Colon (tissue), 2 donors: ENCODE measurements around the gene POLR2E.

Experiments used
- FAIRE-seq: peaks from 2 replicates; lab custom pipeline; 2012; peaks lifted over from hg19 to GRCh38; lab: Jason Lieb, UNC
- donor health status: control.
- donor health status: control.

Gene POLR2E

DNA sequence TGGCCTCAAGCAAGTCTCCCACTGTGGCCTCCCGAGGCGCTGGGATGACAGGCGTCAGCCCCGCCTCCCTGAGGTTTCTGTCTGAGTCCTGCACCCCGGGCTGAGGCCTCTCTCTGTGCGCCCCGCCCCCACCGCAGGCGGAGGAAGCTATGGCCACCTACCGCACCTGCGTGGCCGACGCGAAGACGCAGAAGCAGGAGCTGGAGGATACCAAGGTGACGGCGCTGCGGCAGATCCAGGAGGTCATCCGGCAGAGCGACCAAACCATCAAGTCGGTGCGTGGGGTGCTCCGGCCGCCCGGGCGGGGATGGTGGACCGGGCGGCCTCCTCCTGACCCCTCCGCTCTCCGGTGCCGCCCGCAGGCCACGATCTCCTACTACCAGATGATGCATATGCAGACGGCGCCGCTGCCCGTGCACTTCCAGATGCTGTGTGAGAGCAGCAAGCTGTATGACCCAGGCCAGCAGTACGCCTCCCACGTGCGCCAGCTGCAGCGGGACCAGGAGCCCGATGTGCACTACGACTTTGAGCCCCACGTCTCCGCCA, 15.5 kb downstream of the POLR2E start:
- no peak for FAIRE-seq

DNA sequence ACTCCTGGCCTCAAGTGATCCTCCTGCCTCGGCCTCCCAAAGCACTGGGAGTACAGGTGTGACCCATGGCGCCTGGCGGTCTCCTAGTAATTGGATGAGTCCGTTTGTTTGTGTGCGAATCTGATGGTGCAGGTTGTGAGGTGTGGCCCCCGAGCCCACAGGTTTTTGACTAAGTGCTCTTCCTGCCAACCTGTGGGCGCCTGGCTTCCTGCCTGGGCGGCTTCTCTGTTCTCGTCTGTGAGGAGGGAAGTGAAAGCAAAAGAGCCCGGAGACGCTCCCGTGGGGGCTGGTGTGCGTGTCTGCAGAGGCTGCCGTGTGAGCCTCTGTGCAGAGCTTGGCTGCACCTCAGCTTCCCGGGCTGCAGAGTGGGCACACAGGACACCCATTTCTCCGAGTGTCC, 18.2 kb downstream of the POLR2E start:
- no peak for FAIRE-seq

DNA sequence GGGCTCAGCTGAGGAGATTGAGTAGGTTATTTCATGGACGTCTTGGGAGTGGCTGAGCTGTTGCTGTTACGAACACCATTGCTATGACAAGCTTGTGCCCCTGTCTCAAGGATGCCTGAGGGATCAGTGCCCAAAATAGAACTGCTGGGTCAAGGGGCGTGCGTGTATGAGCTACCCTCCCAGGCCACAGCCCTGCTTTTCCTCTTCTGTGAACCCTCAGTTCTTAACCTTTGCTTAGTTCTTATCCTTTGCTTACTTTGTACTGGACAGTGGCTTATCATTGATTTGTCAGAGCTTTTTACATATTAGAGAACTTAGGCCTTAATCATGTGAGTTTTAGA, 19.2 kb downstream of the POLR2E start:
- FAIRE-seq: no peak

DNA sequence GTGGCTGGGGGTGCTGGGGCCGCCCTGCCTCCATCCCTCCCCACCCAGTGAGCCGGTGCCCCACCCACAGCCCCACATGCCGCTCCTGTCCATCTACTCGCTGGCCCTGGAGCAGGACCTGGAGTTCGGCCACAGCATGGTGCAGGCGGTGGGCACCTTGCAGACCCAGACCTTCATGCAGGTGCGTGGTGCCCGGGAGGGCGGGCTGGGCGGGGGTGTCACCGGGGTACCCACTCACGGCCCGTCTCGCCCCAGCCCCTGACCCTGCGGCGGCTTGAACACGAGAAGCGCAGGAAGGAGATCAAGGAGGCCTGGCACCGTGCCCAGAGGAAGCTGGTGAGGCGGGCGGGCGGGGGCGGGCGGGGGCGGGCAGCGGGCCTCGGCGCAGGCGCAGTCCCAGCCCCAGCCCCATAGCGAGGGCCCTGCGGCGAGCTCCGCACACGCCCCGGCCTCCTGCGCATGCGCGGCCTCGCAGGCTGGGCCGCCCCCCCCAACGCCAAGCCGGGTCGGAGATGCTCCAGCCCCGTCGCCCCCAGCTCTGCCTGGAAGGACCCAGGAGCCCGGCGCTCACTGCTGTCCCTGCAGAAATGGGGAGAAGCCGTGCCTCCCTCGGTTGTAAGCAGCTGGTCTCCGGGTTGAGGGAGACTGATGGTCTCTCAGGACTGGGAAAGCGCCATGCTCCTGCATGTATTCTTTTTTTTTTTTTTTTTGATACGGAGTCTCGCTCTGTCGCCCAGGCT, 20.5 kb downstream of the POLR2E start:
- FAIRE-seq: no peak

DNA sequence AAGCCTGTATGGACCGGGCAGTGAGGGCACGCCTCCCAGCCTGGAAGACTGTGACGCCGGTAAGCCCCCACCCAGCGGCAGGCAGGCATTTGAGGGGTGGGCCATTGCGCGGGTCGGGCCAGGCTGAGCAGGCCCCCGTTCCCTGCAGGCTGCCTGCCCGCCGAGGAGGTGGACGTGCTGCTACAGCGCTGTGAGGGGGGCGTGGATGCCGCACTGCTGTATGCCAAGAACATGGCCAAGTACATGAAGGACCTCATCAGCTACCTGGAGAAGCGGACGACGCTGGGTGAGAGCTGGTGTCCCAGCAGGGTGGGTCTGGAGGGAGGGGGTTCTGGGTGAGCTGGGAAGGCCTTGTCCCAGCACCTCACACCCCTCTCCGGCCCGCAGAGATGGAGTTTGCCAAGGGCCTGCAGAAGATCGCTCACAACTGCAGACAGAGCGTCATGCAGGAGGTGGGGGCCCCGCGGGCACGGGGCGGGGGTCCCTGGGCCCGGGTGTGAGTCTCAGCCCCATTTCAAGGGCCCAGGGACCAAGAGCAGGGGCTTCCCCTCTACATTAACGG, 21.1 kb downstream of the POLR2E start:
- FAIRE-seq: no peak

DNA sequence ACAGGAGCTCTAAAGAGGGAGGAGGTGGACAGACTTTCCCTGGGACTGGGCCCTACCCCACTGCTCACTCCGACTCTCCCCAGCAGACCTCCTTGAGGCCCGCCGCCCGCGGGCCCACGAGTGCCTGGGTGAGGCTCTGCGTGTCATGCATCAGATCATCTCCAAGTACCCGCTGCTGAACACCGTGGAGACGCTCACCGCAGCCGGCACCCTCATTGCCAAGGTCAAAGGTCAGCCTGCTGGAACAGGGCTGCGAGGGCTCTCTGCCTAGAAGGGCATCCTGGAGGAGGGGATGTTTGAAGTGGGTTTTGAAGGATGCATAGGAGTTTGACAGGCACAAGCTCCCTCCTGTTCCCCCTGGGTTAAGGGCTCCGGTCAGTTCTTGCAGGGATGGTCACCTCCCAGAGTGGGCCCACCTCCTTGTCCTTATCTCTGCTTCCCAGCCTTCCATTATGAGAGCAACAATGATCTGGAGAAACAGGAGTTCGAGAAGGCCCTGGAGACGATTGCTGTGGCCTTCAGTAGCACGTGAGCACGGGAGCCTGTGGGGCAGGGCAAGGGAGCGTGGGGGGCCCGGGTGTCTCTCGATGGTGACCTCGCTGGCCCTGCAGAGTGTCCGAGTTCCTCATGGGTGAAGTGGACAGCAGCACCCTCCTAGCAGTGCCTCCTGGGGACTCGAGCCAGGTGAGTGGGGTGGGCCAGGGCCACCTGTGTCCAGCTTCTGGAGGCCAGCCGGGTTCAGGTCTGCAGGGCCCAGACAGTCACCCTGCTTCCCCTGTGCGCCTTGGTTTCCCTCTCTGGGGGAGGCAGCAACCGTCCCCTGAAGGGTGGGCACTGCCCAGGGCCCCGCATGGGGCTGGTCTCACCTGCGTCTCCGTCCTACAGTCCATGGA, 21.9 kb downstream of the POLR2E start:
- no peak for FAIRE-seq

DNA sequence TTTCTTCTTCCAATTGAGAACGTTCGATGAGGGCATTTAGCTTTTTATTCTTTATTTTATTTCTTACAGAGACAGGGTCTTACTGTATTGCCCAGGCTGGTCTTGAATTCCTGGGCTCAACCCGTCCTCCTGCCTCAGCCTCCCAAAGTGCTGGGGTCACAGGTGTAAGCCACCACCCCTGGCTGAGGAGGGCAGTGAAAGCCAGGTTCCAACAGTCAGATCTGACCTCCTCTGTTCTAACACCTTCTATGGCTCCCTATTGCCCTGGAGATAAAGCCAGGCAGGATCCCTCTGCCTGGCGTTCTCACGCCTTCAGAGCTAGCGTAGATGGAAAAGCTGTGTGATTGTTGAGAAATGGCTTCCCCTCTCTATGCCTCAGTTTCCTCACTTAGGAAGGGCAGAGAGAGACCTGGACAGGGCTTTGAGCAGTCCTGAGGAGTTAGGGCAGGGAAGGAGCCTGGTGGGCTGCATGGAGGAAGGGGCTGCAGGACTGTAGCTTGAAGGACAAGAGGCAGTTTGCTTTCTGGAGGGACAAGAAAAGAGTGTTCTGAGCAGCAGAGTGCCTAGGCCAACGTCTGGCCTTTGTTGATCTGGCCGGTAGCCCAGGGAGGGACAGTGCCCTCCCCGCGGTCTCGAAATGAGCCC, 22.7 kb downstream of the POLR2E start:
- FAIRE-seq: no peak

DNA sequence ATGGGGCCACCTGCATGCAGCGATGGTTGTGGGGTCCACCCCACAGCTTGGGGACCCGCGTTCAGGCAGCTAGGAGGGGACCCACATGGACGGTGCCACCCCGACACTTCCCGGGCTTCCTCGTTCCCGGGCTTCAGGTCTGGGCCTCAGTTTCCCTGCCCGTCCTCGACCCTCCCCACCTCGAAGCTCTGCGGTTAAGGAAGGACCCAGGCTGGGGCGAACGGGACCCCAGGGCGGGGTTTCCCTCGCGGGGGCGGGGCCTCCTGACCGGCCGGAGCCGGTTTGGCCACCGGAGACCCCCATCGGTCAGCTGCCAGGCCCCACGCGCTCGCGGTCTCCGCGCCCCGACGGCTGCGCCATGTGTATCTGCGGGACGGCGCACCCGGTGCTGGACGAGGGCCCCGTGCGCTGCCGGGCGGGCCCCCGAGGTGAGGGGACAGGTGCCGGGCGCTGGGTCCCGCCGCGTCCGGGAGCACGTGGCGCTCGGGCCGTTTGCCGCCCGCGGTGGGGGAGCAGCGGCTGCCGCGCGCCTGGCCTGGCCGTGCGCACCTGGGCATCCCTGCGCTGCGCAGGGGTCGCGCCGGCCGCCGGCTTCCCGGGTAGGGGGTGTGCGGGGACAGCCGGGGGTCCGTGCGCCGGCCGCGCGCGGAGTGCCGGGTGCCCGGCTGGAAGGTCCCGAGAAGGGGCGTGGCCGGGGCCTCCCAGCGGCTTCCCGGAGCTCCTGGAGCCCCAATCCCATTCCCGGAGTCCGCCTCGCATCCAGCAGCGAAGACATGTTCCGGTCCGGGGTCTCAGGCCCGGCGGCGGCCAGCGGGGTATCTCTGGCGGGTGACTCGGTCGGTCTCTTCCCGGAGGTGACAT, 24.0 kb downstream of the POLR2E start:
- no peak for FAIRE-seq

DNA sequence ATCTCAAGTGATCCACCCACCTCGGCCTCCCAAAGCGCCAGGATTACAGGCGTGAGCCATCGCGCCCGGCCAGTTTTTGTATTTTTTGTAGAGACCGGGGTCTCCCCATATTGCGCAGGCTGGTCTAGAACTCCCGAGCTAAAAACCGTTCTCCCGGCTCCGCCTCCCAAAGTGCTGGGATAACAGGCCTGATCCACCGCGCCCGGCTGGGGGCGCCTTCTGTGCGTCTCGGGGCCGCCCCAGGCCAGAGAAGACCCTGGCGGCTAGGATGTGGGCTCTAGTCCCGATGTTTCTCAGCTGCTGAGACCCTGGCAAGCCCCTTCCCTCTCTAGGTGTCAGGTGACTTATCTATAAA, 24.6 kb downstream of the POLR2E start:
- no peak for FAIRE-seq

DNA sequence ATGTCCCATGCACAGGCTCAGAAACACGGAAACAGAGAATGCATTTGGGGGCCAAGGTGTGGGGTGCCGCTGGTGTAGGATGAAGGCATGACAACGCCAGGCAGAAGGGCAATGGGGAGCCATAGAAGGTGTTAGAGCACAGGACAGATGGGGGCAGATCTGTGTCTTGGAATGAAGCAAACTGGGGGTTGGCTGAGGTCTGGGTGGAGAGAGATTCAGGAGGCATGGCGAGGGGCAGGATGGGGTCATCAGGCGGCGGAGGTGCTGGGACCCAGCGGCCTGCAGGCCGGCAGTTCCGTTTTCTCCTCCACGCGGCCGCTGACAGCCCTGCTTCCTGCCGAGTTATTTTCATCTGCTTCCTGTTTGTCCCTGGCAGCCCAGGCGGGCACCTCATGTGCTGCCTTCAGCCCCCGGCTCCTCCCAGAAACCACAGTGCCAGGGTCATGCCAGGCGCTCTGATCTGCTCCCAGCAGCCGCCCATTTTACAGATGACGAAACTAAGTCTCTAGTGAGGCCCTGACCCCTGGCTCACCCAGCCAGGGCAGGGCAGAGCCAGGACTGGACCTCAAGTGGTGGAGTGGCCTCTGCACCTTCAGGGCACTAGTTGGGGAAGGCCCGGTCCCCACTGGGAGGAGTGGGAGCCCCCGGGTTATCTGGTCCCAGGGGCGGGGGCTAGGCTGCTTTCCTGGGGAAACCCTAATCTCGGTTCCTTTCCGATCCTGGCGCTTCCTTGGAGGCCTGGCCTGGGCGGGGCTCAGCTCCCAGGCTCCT, 26.0 kb downstream of the POLR2E start:
- no peak for FAIRE-seq

DNA sequence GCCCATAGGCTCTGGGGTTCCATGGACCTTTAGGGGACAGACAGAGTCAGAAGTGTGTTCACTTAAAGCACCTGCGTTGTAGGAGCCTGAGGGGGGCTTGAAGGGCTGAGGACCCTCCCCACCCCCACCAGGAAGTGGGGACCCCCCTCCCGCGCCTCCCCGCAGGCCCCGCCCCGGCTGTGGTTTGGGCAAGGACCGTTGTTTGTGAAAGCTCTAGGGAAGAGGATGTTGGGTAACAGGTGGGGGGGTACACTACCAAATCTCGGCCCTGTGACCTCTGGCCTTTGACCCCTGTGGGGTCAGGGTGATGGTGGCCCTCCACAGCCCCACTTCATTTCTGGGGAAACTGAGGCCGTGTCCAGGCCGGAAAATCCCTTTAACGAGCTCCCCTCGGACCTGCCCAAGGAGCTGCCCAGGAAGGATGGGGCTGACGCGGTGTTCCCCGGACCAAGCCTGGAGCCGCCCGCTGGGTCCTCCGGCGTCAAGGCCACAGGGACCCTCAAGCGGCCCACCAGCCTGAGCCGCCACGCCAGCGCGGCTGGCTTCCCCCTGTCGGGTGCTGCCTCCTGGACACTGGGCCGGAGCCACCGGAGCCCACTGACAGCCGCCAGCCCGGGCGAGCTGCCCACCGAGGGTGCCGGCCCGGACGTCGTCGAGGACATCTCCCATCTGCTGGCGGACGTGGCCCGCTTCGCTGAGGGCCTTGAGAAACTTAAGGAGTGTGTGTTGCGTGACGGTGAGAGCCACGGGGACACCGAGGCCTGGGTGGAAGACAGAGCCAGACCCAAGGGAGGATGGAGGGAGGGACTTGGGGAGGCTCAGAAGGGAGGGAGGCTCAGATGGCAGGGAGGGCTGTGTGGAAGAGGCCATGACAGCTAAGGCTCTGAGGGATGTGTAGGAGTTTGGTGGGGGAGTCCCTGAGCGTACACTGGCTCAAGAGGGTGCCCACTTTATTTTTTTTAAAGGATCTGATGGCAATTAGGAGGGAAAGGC, 26.9 kb downstream of the POLR2E start:
- no peak for FAIRE-seq

DNA sequence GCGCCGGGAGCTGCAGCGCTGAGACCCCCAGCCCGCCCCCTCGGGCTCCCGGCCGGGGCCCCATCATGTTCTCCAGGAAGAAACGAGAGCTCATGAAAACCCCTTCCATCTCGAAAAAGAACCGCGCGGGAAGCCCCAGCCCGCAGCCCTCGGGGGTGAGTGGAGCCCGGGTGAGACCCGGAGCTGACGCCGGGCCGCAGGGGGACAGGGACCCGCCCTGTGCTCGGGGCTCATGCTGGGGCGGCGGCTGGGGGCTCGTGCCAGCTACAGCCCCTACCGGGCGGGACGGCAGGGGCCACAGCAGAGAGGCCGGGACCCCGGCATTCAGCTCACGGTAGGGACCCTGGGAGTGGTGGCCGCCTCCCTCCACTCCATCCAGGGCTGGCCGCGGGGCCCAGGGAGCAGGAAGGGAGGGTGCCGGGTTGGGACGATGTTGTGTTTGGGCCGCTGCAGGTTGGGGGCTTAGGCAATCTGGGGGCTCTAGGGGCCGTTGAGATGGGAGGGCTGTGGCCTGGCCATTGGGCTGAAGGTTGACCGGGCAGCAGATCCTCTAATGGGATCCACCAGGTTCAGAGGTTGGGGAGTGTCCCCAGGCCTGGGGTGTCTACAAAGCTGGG, 27.7 kb downstream of the POLR2E start:
- FAIRE-seq: no peak

DNA sequence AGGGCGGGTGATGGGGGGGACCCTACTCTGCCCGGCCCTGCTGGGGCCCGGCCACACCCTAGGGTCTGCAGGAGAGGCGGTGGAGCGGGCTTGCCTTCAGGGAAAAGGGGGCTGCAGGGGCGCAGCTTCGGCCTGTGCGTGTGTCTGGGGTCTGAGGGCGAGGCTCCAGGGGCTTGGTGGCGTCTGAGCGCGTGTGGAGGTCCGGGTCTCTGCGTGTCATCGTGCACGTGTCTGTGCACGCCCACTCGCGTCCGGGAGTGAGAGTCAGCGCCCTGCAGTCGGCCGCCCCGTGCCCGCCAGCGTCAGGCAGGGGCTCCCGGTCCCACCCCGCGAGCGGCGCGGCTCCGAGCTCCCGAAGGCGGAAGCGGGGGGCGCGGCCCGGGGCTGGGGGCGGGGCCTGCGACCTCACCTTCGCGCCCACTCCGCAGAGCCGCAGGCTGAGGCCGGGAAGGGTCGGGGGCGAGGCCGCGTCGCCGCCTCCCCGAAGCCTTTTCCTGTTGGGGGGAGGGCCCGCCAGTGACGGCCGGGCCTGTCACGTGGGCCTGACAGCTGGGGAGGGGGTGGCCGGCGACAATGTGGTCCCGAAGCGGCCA, 28.3 kb downstream of the POLR2E start, which contains the start of gene ARHGAP45:
ARHGAP45 (plus strand) TSS at position 420 of the 593 bp plus-strand sequence. CDS start 239 bp downstream, outside the sequence.
- FAIRE-seq: no peak

DNA sequence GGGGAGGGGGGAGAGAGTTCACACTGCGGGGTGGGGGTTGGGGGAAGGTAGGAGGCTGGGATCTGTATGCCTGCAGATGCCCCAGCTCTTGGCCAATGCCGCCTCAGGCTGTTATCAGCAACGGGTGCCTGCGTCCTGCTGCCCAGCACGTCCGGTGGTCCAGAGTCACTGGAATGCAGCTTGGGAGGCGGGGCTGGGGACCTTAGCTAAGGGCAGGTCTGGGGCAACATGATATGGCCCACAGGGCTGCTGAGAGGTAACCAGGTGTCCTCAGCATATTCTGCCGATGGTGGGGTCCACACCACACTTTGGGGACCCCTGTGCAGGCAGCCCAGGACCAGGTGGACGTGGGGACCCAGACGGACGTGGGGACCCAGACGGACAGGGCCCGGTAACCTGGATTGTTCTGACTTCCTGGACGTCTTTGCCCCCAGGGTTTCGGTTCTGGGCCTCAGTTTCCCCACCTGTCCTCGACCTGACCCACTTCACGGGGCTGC, 28.9 kb downstream of the POLR2E start:
- no peak for FAIRE-seq

DNA sequence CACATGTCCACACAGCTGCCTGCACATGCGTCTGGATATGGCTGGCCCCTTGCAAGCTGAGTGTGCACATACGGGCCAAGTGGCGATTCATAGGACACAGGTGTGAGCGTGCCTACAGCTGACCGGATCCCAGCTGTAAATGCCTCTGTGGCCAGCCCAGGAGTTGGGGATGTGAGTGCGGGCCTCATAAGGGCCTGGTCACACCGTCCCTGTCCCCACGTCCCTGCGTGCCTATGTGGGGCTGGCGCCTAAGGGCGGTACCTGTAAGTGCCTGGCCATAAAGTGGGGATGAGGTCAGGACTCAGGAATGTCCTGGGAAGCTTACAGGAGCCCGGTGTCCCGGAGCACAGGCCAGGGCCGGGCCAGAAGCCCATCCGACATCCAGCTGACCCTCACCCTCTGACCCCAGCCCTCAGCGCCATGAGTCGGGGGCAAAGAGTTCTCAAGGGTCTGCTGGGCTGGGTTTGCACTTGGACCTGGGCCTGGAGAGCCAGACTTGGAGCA, 29.5 kb downstream of the POLR2E start:
- no peak for FAIRE-seq

DNA sequence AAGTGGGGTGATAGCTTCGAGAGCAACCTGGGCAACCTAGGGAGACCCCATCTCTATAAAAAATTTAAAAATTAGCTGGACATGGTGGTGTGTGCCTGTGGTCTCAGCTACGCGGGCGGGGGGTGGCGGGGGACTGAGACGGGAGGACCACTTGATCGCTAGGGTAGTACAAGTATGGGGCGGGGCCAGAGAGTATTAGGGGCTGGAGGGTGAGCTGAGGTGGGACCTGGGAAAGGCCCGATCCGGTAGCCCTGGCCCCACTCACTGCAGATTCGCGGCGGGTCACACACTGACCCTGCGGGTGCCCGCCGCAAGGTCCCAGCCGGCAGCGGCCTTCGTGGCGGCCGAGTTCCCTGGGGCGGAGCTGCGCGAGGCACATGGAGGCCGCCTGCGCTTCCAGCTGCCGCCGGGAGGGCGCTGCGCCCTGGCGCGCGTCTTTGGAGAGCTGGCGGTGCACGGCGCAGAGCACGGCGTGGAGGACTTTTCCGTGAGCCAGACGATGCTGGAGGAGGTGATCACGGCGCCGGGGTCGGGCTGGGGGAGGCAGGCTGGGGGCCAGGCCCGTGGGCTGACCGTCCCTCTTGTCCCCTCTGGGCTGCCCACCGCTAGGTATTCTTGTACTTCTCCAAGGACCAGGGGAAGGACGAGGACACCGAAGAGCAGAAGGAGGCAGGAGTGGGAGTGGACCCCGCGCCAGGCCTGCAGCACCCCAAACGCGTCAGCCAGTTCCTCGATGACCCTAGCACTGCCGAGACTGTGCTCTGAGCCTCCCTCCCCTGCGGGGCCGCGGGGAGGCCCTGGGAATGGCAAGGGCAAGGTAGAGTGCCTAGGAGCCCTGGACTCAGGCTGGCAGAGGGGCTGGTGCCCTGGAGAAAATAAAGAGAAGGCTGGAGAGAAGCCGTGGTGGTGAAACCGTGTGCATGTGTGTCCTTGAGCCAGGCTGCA, 30.2 kb downstream of the POLR2E start:
- no peak for FAIRE-seq
